ENCODE measurements around the gene CNTNAP5. TPM values are rescaled to one million over a fixed set of nuclear protein-coding genes. Genes with fewer than 3 reads are reported as not detected.

CNTNAP5 gene
- total RNA-seq, 4 donors from 2014 or later, result 0.17 TPM; not detected in 3

DNA sequence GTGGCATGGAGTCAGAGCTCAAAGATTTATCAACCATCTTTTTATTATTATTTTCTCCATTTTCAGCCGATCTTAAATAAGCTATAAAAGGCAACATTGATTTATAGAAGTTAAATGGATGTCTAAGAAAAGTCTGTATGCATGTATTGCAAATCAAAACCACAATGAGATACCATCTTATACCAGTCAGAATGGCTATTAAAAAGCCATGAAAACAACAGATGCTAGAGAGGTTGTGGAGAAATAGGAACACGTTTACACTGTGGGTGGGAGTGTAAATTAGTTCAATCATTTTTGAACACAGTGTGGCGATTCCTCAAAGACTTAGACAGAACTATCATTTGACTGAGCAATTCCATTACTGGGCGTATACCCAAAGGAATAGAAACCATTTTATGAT is 731.0 kb downstream of the CNTNAP5 start:
- Histone ChIP-seq H3K4me1 (peaks cover 0 to 14% (median 6%) of the 10 kb centered on the region in 4 donors), H3K9me3 (no peaks in the 10 kb centered on the region), H3K36me3 (no peaks in the 10 kb centered on the region), H3K27me3 (no peaks in the 10 kb centered on the region), H3K27ac (replicated peaks in 1 of 4) (no peak overlapping the region), H3K4me3 (no peak overlapping the region)
- intact Hi-C loops (cut with DNase I), result no loop called here
- no peak for DNase-seq (ENCODE audit: extremely low spot score)
- TF ChIP-seq, protein P1, sequence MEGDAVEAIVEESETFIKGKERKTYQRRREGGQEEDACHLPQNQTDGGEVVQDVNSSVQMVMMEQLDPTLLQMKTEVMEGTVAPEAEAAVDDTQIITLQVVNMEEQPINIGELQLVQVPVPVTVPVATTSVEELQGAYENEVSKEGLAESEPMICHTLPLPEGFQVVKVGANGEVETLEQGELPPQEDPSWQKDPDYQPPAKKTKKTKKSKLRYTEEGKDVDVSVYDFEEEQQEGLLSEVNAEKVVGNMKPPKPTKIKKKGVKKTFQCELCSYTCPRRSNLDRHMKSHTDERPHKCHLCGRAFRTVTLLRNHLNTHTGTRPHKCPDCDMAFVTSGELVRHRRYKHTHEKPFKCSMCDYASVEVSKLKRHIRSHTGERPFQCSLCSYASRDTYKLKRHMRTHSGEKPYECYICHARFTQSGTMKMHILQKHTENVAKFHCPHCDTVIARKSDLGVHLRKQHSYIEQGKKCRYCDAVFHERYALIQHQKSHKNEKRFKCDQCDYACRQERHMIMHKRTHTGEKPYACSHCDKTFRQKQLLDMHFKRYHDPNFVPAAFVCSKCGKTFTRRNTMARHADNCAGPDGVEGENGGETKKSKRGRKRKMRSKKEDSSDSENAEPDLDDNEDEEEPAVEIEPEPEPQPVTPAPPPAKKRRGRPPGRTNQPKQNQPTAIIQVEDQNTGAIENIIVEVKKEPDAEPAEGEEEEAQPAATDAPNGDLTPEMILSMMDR (IDR thresholded peaks at IDR 0.05), result no peak
- TF ChIP-seq EP300 (IDR thresholded peaks at IDR 0.05), result no peak
- no peak for TF ChIP-seq POLR2AphosphoS5 (IDR thresholded peaks at IDR 0.05)
- no peak for TF ChIP-seq POLR2A (IDR thresholded peaks at IDR 0.05; ENCODE audit: low read depth)
- WGBS, result 86% methylated on average over 4 of the region's 4 CpGs

DNA sequence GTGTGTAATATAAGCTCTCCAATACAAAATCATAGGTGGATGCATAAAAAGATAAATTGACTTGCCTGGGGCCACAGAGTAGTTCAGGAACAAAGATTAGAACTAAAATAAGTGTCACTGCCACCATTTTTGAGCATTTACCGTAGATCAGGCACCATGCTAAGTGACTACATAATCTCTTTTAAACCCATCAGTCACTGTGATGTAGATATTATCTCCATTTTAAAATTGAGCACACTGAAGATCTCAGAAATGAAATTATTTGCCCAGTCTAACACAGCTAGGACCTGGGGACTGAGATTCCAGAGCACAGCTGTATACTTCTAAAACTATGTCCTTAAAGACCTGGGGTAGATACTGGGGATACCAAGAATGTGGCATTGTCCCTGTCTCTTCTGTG is 737.3 kb downstream of the CNTNAP5 start:
- Histone ChIP-seq H3K4me3 (no peak overlapping the region), H3K36me3 (no peaks in the 10 kb centered on the region), H3K4me1 (peaks cover 0 to 7% (median under 1%) of the 10 kb centered on the region in 4 donors), H3K9me3 (no peaks in the 10 kb centered on the region), H3K27ac (replicated peaks in 1 of 4) (no peak overlapping the region), H3K27me3 (no peaks in the 10 kb centered on the region)
- no peak for DNase-seq (ENCODE audit: extremely low spot score)
- intact Hi-C loops (cut with DNase I), result no loop called here
- 88% methylated on average over 1 of the region's 1 CpG for WGBS
- TF ChIP-seq, protein P1 (IDR thresholded peaks at IDR 0.05), result no peak
- TF ChIP-seq POLR2AphosphoS5 (IDR thresholded peaks at IDR 0.05), result no peak
- no peak for TF ChIP-seq EP300 (IDR thresholded peaks at IDR 0.05)
- TF ChIP-seq POLR2A (IDR thresholded peaks at IDR 0.05; ENCODE audit: low read depth), result no peak

DNA sequence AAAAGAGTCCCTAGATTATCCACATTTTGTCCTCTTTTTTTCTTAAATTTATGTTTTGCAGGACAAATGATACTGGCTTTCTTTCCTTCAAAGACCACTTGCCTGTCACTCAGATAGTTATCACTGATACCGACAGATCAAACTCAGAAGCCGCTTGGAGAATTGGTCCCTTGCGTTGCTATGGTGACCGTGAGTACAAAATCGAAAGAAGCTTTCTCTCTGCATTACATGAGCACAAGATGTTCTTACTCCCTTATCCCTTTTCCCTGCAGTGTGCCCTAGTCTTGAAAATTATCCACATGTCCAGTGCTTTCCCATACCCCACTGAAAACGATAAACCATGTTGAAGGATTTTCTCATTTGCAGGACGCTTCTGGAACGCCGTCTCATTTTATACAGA is 738.5 kb downstream of the CNTNAP5 start:
- Histone ChIP-seq H3K4me3 (no peak overlapping the region), H3K36me3 (no peaks in the 10 kb centered on the region), H3K27me3 (no peaks in the 10 kb centered on the region), H3K9me3 (no peaks in the 10 kb centered on the region), H3K4me1 (no peaks in the 10 kb centered on the region), H3K27ac (replicated peaks in 1 of 4) (no peak overlapping the region)
- TF ChIP-seq, protein P1 (IDR thresholded peaks at IDR 0.05), result no peak
- no peak for TF ChIP-seq POLR2AphosphoS5 (IDR thresholded peaks at IDR 0.05)
- TF ChIP-seq EP300 (IDR thresholded peaks at IDR 0.05), result no peak
- TF ChIP-seq POLR2A (IDR thresholded peaks at IDR 0.05; ENCODE audit: low read depth), result no peak
- DNase-seq (ENCODE audit: extremely low spot score), result no peak
- intact Hi-C loops (cut with DNase I), result no loop called here
- 91% methylated on average over 9 of the region's 9 CpGs for whole genome bisulfite sequencing

DNA sequence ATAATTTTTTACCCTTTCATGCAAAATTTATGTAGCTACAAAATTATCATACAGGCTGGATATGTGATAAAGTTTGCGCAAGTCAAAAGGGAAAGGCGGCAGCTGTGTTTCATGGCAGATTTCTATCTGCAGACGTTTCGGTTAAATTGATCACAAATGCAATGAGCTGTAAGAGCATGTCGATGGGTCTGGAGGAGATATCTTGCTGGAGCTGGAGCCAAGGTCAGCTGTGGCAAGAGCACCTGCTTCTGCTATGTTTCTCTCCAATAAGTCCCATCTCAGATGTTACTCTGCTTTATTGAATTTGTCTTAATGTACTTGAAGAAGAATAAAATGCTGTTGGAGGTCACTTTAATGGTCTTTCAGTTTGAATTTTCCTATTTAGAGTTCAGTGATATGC is 749.7 kb downstream of the CNTNAP5 start:
- no peak overlapping the region for H3K27ac ChIP-seq (replicated peaks in 1 of 4)
- H3K9me3 ChIP-seq, result no peaks in the 10 kb centered on the region
- no peak overlapping the region for H3K4me3 ChIP-seq
- intact Hi-C loops (cut with DNase I), result no loop called here
- no peaks in the 10 kb centered on the region for H3K36me3 ChIP-seq
- WGBS, result 73% methylated on average over 5 of the region's 5 CpGs
- TF ChIP-seq POLR2AphosphoS5 (IDR thresholded peaks at IDR 0.05) (no peak), EP300 (IDR thresholded peaks at IDR 0.05) (no peak), POLR2A (IDR thresholded peaks at IDR 0.05; ENCODE audit: low read depth) (no peak)
- TF ChIP-seq, protein P1 (IDR thresholded peaks at IDR 0.05), result no peak
- no peaks in the 10 kb centered on the region for H3K27me3 ChIP-seq
- DNase-seq (ENCODE audit: extremely low spot score), result no peak
- no peaks in the 10 kb centered on the region for H3K4me1 ChIP-seq

DNA sequence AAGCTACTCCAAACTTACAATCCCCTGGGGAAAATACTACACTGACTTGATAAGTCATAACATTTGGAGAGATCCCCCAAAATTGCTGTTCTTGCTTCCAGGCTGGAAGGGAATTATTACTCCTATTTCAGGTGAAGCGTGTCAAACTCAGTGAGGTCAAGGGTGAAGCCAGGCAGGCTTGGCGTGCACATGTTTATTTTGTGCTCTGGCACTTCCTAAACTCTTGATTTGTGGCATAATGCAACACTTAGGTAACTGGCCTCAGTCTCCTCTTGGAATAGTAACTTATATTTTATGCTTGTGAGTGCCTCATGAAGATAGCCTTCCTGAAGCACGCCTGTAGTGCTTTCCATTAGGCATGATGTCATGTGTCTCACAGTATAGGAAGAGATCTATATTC is 751.2 kb downstream of the CNTNAP5 start:
- intact Hi-C loops (cut with DNase I), result no loop called here
- Histone ChIP-seq H3K4me1 (no peaks in the 10 kb centered on the region), H3K4me3 (no peak overlapping the region), H3K27ac (replicated peaks in 1 of 4) (no peak overlapping the region), H3K36me3 (no peaks in the 10 kb centered on the region), H3K9me3 (no peaks in the 10 kb centered on the region), H3K27me3 (no peaks in the 10 kb centered on the region)
- 91% methylated on average over 3 of the region's 3 CpGs for WGBS
- no peak for DNase-seq (ENCODE audit: extremely low spot score)
- TF ChIP-seq, protein P1 (IDR thresholded peaks at IDR 0.05), result no peak
- TF ChIP-seq POLR2AphosphoS5 (IDR thresholded peaks at IDR 0.05) (no peak), EP300 (IDR thresholded peaks at IDR 0.05) (no peak), POLR2A (IDR thresholded peaks at IDR 0.05; ENCODE audit: low read depth) (no peak)

Data from esophagus muscularis mucosa (tissue), 4 donors.